ENCODE results near the gene TTYH2.
"Not testable (repeated sequence)": the region's sequence is repeated elsewhere in the genome, so short reads cannot be mapped to it uniquely, and the experiment has no call there.

The TTYH2 gene

GRCh38 chr17:74268558-74268957 is 55.2 kb downstream of the TTYH2 start:
- DNase-seq = no peak

GRCh38 chr17:74270333-74270732 is 57.0 kb downstream of the TTYH2 start:
- no peak for DNase-seq

GRCh38 chr17:74271281-74271680 is 57.9 kb downstream of the TTYH2 start:
- peak; percentile 19 for DNase-seq

GRCh38 chr17:74271901-74272561 is 58.7 kb downstream of the TTYH2 start:
- no peak for DNase-seq

- DNase-seq = no peak
Observed at GRCh38 chr17:74272731-74273201, 59.4 kb downstream of the TTYH2 start.

- peak; percentile 57 for DNase-seq
Observed at GRCh38 chr17:74274060-74274708, 60.8 kb downstream of the TTYH2 start, which contains the start of gene DNAI2. Gene DNAI2, plus strand, starts transcription at chr17:74274234. Its CDS starts 7,584 bp downstream, at chr17:74281818.

GRCh38 chr17:74274709-74275340 is 61.5 kb downstream of the TTYH2 start:
- DNase-seq = no peak

- no peak for DNase-seq
Observed at GRCh38 chr17:74276051-74276476, 62.7 kb downstream of the TTYH2 start.

GRCh38 chr17:74276541-74277009 is 63.2 kb downstream of the TTYH2 start:
- no peak for DNase-seq

- no peak for DNase-seq
Observed at GRCh38 chr17:74277935-74278334, 64.6 kb downstream of the TTYH2 start.

- DNase-seq = not testable (repeated sequence)
Observed at GRCh38 chr17:74279617-74280016, 66.2 kb downstream of the TTYH2 start.

GRCh38 chr17:74280093-74280513 is 66.7 kb downstream of the TTYH2 start:
- DNase-seq = peak; percentile 72

GRCh38 chr17:74281799-74282198 is 68.4 kb downstream of the TTYH2 start:
- no peak for DNase-seq

GRCh38 chr17:74282274-74282586 is 68.9 kb downstream of the TTYH2 start:
- not testable (repeated sequence) for DNase-seq

GRCh38 chr17:74282587-74283370 is 69.4 kb downstream of the TTYH2 start:
- peak; percentile 45 for DNase-seq

GRCh38 chr17:74283371-74283673 is 70.0 kb downstream of the TTYH2 start:
- DNase-seq = no peak

GRCh38 chr17:74287031-74287602 is 73.7 kb downstream of the TTYH2 start:
- DNase-seq = no peak

- DNase-seq = no peak
Observed at GRCh38 chr17:74288785-74289184, 75.4 kb downstream of the TTYH2 start.

- no peak for DNase-seq
Observed at GRCh38 chr17:74289688-74290087, 76.3 kb downstream of the TTYH2 start.

- DNase-seq = no peak
Observed at GRCh38 chr17:74290340-74290739, 77.0 kb downstream of the TTYH2 start.

- DNase-seq = no peak
Observed at GRCh38 chr17:74292495-74292894, 79.1 kb downstream of the TTYH2 start.

- no peak for DNase-seq
Observed at GRCh38 chr17:74295625-74296547, 82.5 kb downstream of the TTYH2 start.

Data from CD4-positive, alpha-beta T cell treated with Interferon gamma for 1 hour (primary cell).